Trophoblast cell (in vitro differentiated cells and primary cell): ENCODE measurements around the gene GPATCH11.

ENCODE experiments used
- DNase-seq, 2 donors: peaks; one replicate each; pipeline ENCODE4 v3.0.0-alpha.2; 2016
- H2AFZ ChIP-seq: 2 replicates; pipeline ENCODE4 v1.6.1; 2013; ENCODE audit warnings: low read length, moderate library complexity, mild to moderate bottlenecking; ENCODE audit not compliant: insufficient read depth, poor library complexity
- H2AK5ac ChIP-seq: 2 replicates; pipeline ENCODE4 v1.6.1; 2013; ENCODE audit warnings: mild to moderate bottlenecking, low read length
- H2BK120ac ChIP-seq: 2 replicates; pipeline ENCODE4 v1.6.1; 2013; ENCODE audit warnings: low read length, mild to moderate bottlenecking, moderate library complexity; ENCODE audit not compliant: insufficient read depth, poor library complexity
- H2BK12ac ChIP-seq: 2 replicates; pipeline ENCODE4 v1.6.1; 2013; ENCODE audit warnings: mild to moderate bottlenecking, low read length, moderate library complexity
- H2BK5ac ChIP-seq: 2 replicates; pipeline ENCODE4 v1.6.1; 2013; ENCODE audit warnings: low read length, low read depth, moderate library complexity, mild to moderate bottlenecking; ENCODE audit not compliant: poor library complexity
- H3K14ac ChIP-seq: 2 replicates; pipeline ENCODE4 v1.6.1; 2013; ENCODE audit warnings: mild to moderate bottlenecking, low read length
- H3K18ac ChIP-seq: 2 replicates; pipeline ENCODE4 v1.6.1; 2013; ENCODE audit warnings: mild to moderate bottlenecking, low read length
- H3K23ac ChIP-seq: 2 replicates; pipeline ENCODE4 v1.6.1; 2013; ENCODE audit warnings: low read length
- H3K27ac ChIP-seq: 2 replicates; pipeline ENCODE4 v1.5.1; 2013; ENCODE audit warnings: low read depth, mild to moderate bottlenecking, inconsistent platforms, low read length, moderate library complexity
- H3K27me3 ChIP-seq: 2 replicates; pipeline ENCODE4 v1.6.1; 2013; ENCODE audit warnings: inconsistent platforms, mild to moderate bottlenecking, low read length, moderate library complexity; ENCODE audit not compliant: insufficient read depth
- H3K36me3 ChIP-seq, 2 experiments: 1 replicate in 1 of 2; 2 replicates in 1 of 2; pipeline ENCODE4 v1.6.1; 2013; ENCODE audit warnings: low read length in 2 of 2, mild to moderate bottlenecking in 2 of 2, moderate library complexity in 1 of 2; ENCODE audit not compliant: insufficient read depth in 2 of 2, control insufficient read depth in 1 of 2
- H3K4ac ChIP-seq: 2 replicates; pipeline ENCODE4 v1.6.1; 2013; ENCODE audit warnings: low read depth, mild to moderate bottlenecking, low read length, moderate library complexity
- H3K4me1 ChIP-seq, 2 experiments: 1 replicate in 1 of 2; 2 replicates in 1 of 2; pipeline ENCODE4 v1.6.1; 2013; ENCODE audit warnings: low read length in 2 of 2, mild to moderate bottlenecking in 2 of 2, moderate library complexity in 1 of 2; ENCODE audit not compliant: insufficient read depth in 2 of 2, control insufficient read depth in 1 of 2
- H3K4me2 ChIP-seq: 2 replicates; pipeline ENCODE4 v1.6.1; 2013; ENCODE audit warnings: inconsistent platforms, mild to moderate bottlenecking, low read length, moderate library complexity
- H3K4me3 ChIP-seq: 2 replicates; pipeline ENCODE4 v1.5.1; 2013; ENCODE audit warnings: mild to moderate bottlenecking, low read depth, low read length, inconsistent platforms
- H3K79me1 ChIP-seq: one replicate; pipeline ENCODE4 v1.6.1; 2013; ENCODE audit warnings: low read length
- H3K79me2 ChIP-seq: 2 replicates; pipeline ENCODE4 v1.6.1; 2013; ENCODE audit warnings: low read length, mild to moderate bottlenecking; ENCODE audit not compliant: control insufficient read depth, insufficient read depth, poor library complexity
- H3K9ac ChIP-seq: 2 replicates; pipeline ENCODE4 v1.6.1; 2013; ENCODE audit warnings: mild to moderate bottlenecking, low read length
- H3K9me3 ChIP-seq: 2 replicates; pipeline ENCODE4 v1.6.1; 2013; ENCODE audit warnings: low read depth, mild to moderate bottlenecking, control low read depth, inconsistent platforms, low read length; ENCODE audit not compliant: insufficient read depth
- H4K12ac ChIP-seq: 2 replicates; pipeline ENCODE4 v1.6.1; 2013; ENCODE audit warnings: low read depth, mild to moderate bottlenecking, low read length, moderate library complexity
- H4K8ac ChIP-seq: 2 replicates; pipeline ENCODE4 v1.6.1; 2013; ENCODE audit warnings: low read depth, mild to moderate bottlenecking, low read length, moderate library complexity
- H4K91ac ChIP-seq: one replicate; pipeline ENCODE4 v1.6.1; 2013; ENCODE audit warnings: low read depth, mild to moderate bottlenecking, low read length, moderate library complexity
- WGBS: extraction: QIAGEN DNeasy Blood & Tissue Kit; methylation state at CpG from one replicate; pipeline ENCODE4 v1.1.7; 2013; ENCODE audit warnings: missing lambda C conversion rate; ENCODE audit not compliant: insufficient read length, insufficient coverage; ENCODE audit errors: extremely low coverage; 5-methylcytosine and 5-hydroxymethylcytosine counted together

Gene GPATCH11

GRCh38 chr2:37059841-37060240 is 24.5 kb upstream of the GPATCH11 start:
- no peak overlapping the region for H3K18ac ChIP-seq
- peaks cover 10 to 16% of the 10 kb centered on the region in 2 experiments for H3K36me3 ChIP-seq
- H3K4me2 ChIP-seq, result no peak overlapping the region
- H3K79me2 ChIP-seq, result no peaks in the 10 kb centered on the region
- H4K12ac ChIP-seq, result no peak overlapping the region
- no peak overlapping the region for H2AK5ac ChIP-seq
- no peak overlapping the region for H3K23ac ChIP-seq
- no peak overlapping the region for H3K27ac ChIP-seq
- no peak overlapping the region for H2BK12ac ChIP-seq
- H2AFZ ChIP-seq, result no peak overlapping the region
- H3K9ac ChIP-seq, result no peak overlapping the region
- DNase-seq, result no peak
- no peak overlapping the region for H2BK120ac ChIP-seq
- no peak overlapping the region for H3K14ac ChIP-seq
- no CpG with 5 or more reads among the region's 3 CpGs for WGBS
- no peak overlapping the region for H4K8ac ChIP-seq
- H3K9me3 ChIP-seq, result no peaks in the 10 kb centered on the region
- H3K4me3 ChIP-seq, result no peak overlapping the region
- no peaks in the 10 kb centered on the region for H3K4me1 ChIP-seq
- no peaks in the 10 kb centered on the region for H3K79me1 ChIP-seq
- H2BK5ac ChIP-seq, result no peak overlapping the region
- H4K91ac ChIP-seq, result no peak overlapping the region
- H3K27me3 ChIP-seq, result no peaks in the 10 kb centered on the region
- H3K4ac ChIP-seq, result no peak overlapping the region

DNA sequence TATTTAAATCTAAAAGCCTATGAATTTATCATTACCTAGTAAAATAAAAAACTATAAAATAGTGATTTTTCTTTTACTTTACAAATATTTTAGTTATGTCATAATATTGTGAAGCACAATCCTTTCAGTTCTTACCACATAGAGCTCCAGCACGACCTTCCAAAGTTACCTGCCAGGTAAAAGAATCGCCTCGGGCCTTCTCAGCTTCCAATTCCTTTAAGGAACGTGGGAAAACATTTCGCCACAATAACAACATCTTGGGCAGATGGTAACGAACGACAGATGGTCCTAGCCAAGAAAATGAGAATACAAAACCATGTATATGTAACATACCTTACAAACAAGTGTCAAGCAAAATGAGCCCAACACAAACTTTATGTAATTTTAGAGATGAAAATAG is 23.9 kb upstream of the GPATCH11 start:
- Histone ChIP-seq H3K36me3 (peaks cover 13 to 19% of the 10 kb centered on the region in 2 experiments), H3K9me3 (no peaks in the 10 kb centered on the region), H3K14ac (no peak overlapping the region), H4K91ac (no peak overlapping the region), H2BK5ac (no peak overlapping the region), H3K4me2 (no peak overlapping the region), H3K18ac (no peak overlapping the region), H3K4ac (no peak overlapping the region), H2AFZ (no peak overlapping the region), H3K9ac (no peak overlapping the region), H2BK120ac (no peak overlapping the region), H3K4me1 (no peaks in the 10 kb centered on the region), H2BK12ac (no peak overlapping the region), H3K79me2 (no peaks in the 10 kb centered on the region), H3K27me3 (no peaks in the 10 kb centered on the region), H3K4me3 (no peak overlapping the region), H3K27ac (no peak overlapping the region), H4K12ac (no peak overlapping the region), H3K79me1 (no peaks in the 10 kb centered on the region), H2AK5ac (no peak overlapping the region), H3K23ac (no peak overlapping the region), H4K8ac (no peak overlapping the region)
- DNase-seq, result peak; percentile 79 to 94
- no CpG with 5 or more reads among the region's 7 CpGs for WGBS

GRCh38 chr2:37061013-37061711 is 23.2 kb upstream of the GPATCH11 start:
- peaks cover 16 to 20% of the 10 kb centered on the region in 2 experiments for H3K36me3 ChIP-seq
- H3K4ac ChIP-seq, result no peak overlapping the region
- H3K23ac ChIP-seq, result no peak overlapping the region
- H3K79me2 ChIP-seq, result no peaks in the 10 kb centered on the region
- no peaks in the 10 kb centered on the region for H3K9me3 ChIP-seq
- H2BK120ac ChIP-seq, result no peak overlapping the region
- H3K18ac ChIP-seq, result no peak overlapping the region
- no peak overlapping the region for H3K4me3 ChIP-seq
- no peak overlapping the region for H2BK5ac ChIP-seq
- no peaks in the 10 kb centered on the region for H3K4me1 ChIP-seq
- no peak overlapping the region for H4K12ac ChIP-seq
- no peak overlapping the region for H3K9ac ChIP-seq
- no peaks in the 10 kb centered on the region for H3K79me1 ChIP-seq
- H3K27ac ChIP-seq, result no peak overlapping the region
- H4K8ac ChIP-seq, result no peak overlapping the region
- DNase-seq, result no peak
- H2AFZ ChIP-seq, result no peak overlapping the region
- H2AK5ac ChIP-seq, result no peak overlapping the region
- H3K4me2 ChIP-seq, result no peak overlapping the region
- no peak overlapping the region for H4K91ac ChIP-seq
- no peak overlapping the region for H2BK12ac ChIP-seq
- no peaks in the 10 kb centered on the region for H3K27me3 ChIP-seq
- H3K14ac ChIP-seq, result no peak overlapping the region

- H3K23ac ChIP-seq, result no peak overlapping the region
- no peaks in the 10 kb centered on the region for H3K4me1 ChIP-seq
- H3K18ac ChIP-seq, result no peak overlapping the region
- WGBS, result no CpG with 5 or more reads among the region's 5 CpGs
- no peak overlapping the region for H2AK5ac ChIP-seq
- H2BK120ac ChIP-seq, result no peak overlapping the region
- H4K8ac ChIP-seq, result no peak overlapping the region
- H3K36me3 ChIP-seq, result peaks cover 15 to 18% of the 10 kb centered on the region in 2 experiments
- no peak overlapping the region for H3K14ac ChIP-seq
- H4K91ac ChIP-seq, result no peak overlapping the region
- no peaks in the 10 kb centered on the region for H3K9me3 ChIP-seq
- no peak overlapping the region for H3K27ac ChIP-seq
- H3K27me3 ChIP-seq, result no peaks in the 10 kb centered on the region
- DNase-seq, result no peak
- no peak overlapping the region for H4K12ac ChIP-seq
- H3K9ac ChIP-seq, result no peak overlapping the region
- H2BK12ac ChIP-seq, result no peak overlapping the region
- H3K79me1 ChIP-seq, result no peaks in the 10 kb centered on the region
- no peak overlapping the region for H3K4me2 ChIP-seq
- H2BK5ac ChIP-seq, result no peak overlapping the region
- no peak overlapping the region for H2AFZ ChIP-seq
- H3K79me2 ChIP-seq, result no peaks in the 10 kb centered on the region
- no peak overlapping the region for H3K4ac ChIP-seq
- H3K4me3 ChIP-seq, result no peak overlapping the region
These were observed 22.5 kb upstream of the GPATCH11 start for GRCh38 chr2:37061776-37062175.
